ENCODE data around the gene DOC2B. TPM values are rescaled to one million over a fixed set of nuclear protein-coding genes. Genes with fewer than 3 reads are reported as not detected.
"Not testable (repeated sequence)": the region's sequence is repeated elsewhere in the genome, so short reads cannot be mapped to it uniquely, and the experiment has no call there.

DOC2B gene
- total RNA-seq, 2 donors from 2014 or later = 2.0 to 2.2 TPM

DNA sequence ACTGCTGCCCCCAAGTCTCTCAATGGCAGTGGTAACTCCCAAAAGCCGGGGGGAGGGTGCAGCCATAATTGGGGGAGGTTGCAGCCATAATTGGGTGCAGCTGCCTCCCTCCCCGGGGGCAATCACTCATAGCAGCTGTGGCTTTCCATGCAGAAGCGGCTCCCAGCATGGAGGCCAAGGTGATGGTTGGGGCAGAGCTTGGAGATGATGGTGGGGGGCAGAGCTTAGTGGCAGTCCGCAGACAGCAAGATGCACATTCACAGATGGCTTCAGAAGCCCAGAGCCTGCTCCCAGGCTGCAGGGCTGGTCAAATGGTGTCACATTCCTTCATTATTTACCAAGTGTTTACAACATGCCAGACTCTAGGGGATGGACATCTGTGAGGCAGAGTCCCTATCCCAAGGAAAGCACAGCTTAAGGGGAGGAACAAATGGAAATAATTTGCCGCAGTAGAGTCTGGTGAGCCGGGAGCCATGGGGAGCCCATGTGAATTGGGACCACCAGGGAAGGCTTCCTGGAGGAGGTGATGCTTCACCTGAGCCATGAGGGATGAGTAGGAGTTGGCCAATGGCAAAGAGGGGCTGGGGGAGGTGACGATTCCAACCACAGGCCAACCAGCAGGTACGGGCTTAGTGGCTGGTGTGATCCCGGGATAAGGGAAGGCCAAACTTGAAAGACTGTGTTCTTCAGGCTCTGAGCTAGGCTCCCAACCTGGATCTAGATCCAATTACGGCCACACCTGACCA, 8.1 kb downstream of the DOC2B start:
- ATAC-seq (no peak), DNase-seq (no peak)
- intact Hi-C loops (cut with DNase I, micrococcal nuclease) = no loop called here

DNA sequence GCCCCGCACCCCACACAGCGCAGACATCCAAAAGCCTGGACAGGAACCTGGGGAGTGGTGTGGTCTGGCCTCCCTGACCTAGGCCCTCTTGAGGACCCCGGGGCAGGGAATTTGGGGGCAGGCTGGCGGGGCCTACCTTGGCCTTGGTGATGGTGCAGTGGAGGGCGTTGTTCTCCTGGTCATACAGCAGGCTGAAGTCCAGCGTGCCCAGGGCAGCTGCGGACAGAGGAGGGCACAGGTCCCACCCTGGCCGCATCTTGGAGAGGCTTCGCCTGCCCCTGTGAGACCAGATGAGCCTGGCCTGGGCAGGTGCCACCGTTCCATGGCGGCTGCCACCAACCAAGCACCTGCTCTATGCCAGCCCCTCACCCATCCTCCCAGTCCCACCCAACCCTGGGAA, 9.0 kb downstream of the DOC2B start:
- no peak for ATAC-seq
- intact Hi-C loops (cut with DNase I, micrococcal nuclease) = no loop called here
- no peak for DNase-seq

DNA sequence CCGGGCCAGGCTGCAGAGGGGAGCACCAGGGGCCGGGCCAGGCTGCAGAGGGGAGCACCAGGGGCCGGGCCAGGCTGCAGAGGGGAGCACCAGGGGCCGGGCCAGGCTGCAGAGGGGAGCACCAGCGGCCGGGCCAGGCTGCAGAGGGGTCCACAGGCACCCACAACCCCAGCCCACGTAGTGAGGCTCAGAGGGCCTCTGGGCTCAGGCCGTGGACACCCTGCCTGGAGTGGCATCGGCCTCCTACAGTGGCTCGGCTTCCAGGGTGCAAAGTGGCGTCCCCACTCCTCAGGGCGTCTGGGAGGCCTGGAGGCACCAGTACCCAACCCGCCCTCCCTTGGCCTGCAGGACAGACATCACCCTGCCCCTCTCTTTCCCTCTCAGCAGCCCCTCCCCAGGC, 9.6 kb downstream of the DOC2B start:
- intact Hi-C loops (cut with DNase I, micrococcal nuclease) = no loop called here
- ATAC-seq = no peak
- DNase-seq = no peak

DNA sequence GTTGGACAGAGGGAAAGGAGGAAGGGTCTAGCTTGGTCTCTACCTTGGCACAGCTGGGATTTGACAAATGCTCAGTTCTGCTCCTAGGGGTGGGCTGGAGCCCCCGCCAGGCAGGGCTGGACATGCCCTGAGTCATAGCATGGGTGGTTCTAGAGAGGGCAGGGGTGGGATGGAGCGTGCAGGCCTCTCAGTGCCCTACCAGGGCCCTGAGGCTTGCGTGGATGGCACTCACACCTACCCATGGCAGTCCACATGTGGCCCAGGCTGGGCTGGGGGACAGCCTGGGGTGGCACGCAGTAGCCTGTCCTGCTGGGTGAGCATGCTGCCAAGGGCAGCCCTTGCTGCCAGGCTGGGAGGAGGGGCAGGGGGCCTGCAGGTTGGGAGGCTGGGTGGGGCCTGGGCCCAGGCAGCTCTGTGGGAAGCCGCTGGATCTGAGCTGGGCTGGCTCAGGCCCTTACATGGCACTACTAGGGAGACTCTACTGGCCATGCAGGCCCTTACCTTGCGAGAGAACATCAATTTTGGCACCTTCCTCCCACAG, 11.2 kb downstream of the DOC2B start:
- ATAC-seq (no peak), DNase-seq (no peak)
- intact Hi-C loops (cut with DNase I, micrococcal nuclease) = no loop called here

DNA sequence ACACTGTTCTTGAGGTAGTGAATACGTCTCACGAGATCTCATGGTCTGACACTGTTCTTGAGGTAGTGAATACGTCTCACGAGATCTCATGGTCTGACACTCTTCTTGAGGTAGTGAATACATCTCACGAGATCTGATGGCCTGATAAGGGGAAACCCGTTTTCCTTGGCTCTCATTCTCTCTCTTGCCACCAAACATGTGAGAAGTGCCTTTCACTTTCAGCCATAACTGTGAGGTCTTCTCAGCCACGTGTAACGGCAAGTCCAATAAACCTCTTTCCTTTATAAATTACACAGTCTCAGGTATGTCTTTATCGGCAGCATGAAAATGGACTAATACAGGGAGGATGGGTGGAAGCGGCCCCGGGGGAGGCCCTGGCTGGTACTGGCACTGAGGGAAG, 12.8 kb downstream of the DOC2B start:
- ATAC-seq; DNase-seq; intact Hi-C loops (cut with DNase I, micrococcal nuclease): not testable (repeated sequence)

DNA sequence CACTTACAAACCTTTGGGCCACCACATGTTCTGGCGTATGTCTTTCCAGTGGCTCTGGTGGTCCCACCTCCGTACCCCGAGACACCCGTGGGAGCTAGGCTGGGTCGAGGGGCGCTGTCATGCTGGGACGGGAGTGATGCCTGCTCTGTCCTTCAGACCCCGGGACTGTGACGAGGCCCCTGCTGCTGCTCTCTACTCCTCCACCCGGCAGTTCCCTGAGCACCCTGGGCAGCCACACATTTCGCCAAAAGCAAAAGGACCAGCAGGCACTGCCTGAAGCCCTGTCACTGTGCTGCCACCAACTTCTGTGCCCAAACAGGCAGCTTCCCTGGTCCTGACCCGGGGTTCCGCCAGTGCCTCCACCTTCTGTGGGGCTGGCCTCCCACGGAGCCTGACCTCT, 15.5 kb downstream of the DOC2B start:
- intact Hi-C loops (cut with DNase I, micrococcal nuclease) = no loop called here
- no peak for ATAC-seq
- DNase-seq = no peak

DNA sequence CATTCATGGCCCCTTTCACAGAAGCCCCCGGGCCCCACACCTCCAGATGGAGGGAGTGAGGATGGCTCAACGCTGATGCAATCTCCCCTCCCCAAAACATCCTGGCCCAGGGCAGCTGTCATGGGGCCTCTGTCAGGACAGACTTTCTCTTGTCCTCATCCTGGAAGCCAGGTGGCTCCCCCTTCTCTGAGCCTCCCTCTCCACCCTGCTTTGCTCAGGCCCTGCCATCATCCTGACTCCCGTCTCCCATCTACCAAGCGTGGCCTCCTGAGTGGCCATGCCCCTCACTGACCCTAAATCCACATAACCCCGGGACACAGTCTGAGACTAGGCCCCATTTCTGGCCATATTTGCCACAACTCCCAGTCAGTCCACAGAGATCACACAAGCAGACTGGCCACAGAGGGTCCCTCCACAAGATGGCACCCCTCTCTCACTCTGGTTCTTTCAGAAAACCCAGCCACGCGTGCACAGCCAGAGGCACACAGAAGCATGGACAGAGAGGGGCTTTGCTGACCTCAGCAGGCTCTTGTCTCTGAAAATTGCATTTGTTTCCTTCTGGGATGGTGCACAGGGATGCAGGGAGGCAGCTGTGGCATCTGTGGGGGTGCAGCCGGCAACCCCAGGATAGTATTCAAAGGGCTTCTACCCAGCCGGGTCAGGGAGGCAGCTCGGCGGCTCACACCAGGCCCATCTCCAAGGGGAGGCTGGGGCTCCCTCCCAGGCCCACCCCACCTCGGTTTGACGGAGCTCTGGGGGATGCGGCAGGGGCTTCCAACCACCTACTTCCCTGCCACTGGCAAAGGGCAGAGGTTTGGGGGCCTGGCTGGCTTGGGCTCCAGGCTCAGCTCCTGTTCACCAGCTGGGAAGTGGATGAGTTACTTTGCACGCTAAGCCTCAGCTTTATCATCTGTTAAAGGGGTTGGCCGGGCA, 16.9 kb downstream of the DOC2B start:
- peak in 1 of 2 donors; percentile 35 for DNase-seq
- intact Hi-C loops (cut with DNase I, micrococcal nuclease) = no loop called here
- ATAC-seq = peak; percentile 64

- intact Hi-C loops (cut with DNase I, micrococcal nuclease) = no loop called here
- ATAC-seq (no peak), DNase-seq (no peak)
Measured at GRCh38 chr17:163514-164098, 17.8 kb downstream of the DOC2B start.

DNA sequence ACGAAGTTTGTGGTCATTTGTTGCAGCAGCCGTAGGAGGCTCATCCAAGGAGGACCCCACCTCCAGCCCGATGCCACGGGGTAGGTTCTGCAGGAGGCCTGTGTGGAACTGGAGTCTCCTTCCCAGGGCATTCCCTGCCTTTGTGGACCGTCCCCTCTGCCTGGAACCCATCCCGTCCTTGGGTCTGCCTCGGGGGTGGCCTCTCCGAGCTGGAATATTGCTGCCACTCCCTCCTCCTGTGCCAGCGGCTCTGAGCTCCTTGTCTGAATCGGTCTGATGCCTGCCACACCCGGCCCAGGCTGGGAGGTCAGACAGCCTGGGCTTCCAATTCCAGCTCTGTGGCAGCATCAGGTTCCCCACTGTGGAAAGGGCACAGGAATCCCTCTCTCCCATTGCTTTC, 18.8 kb downstream of the DOC2B start:
- intact Hi-C loops (cut with DNase I, micrococcal nuclease) = no loop called here
- ATAC-seq (no peak), DNase-seq (no peak)

DNA sequence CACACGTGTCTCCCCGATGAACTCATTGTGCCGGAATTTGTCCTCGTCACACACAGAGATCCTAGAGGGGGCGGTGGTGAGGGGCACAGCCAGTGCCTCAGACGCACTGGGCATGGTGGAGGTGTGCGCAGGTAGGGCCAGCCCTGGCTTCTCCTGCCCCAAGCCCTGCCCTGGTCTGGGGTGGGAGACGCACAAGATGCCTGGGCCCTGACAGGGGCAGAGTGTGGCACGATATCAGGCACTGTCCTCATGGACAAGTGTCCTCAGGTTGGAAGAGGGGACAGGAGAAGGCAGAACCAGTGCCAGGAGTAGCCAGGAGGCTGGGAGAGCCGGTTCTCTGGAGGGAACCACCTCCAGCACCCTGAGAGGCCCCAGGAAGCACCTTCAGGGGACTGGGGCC, 20.0 kb downstream of the DOC2B start:
- ATAC-seq (no peak), DNase-seq (no peak)
- intact Hi-C loops (cut with DNase I, micrococcal nuclease) = no loop called here

DNA sequence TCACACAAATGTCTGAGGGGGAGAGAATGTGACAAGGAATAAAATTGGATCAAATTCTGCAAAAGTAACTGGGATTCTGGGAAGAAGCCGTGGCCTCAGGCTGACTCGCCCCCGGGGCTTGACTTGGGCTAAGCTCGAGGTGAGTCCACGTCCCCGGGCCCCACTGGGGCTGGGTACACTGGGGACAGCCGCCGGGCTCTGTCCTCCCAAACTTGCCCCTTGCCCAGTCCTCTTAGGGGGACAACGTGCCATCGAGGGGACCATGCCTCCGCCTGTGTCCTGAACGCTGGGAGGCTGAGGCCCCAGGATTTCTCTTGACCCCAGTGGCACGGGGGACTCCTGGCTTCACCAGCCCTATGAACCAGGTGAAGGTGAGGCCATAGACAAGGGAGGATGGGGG, 21.1 kb downstream of the DOC2B start:
- intact Hi-C loops (cut with DNase I, micrococcal nuclease) = no loop called here
- DNase-seq (no peak), ATAC-seq (no peak)

GRCh38 chr17:159609-160008, 21.8 kb downstream of the DOC2B start:
- intact Hi-C loops (cut with DNase I, micrococcal nuclease) = no loop called here
- ATAC-seq (no peak), DNase-seq (no peak)

- no peak for ATAC-seq
- intact Hi-C loops (cut with DNase I, micrococcal nuclease) = no loop called here
- DNase-seq = no peak
Measured at GRCh38 chr17:158379-158778, 23.1 kb downstream of the DOC2B start.

DNA sequence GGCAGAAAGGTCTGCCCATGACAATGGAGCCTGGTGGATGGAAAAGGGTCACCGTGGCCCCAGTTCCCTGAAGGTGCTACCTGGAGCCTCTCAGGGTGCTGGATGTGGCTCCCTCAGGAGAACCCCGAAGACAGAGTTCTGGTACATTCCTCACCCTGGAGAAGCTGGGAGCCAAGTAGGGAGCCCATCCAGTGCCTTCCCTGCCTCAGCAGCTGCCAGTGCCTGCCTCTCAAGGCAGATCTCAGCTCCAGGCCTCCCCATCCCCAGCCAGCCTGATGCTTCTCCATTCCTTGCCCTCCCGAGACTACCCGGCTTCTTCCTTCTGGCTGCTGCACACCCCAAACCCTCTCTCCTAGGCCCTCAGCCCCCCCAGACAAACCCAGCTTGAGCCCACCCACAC, 23.5 kb downstream of the DOC2B start:
- intact Hi-C loops (cut with DNase I, micrococcal nuclease) = no loop called here
- DNase-seq (no peak), ATAC-seq (no peak)

DNA sequence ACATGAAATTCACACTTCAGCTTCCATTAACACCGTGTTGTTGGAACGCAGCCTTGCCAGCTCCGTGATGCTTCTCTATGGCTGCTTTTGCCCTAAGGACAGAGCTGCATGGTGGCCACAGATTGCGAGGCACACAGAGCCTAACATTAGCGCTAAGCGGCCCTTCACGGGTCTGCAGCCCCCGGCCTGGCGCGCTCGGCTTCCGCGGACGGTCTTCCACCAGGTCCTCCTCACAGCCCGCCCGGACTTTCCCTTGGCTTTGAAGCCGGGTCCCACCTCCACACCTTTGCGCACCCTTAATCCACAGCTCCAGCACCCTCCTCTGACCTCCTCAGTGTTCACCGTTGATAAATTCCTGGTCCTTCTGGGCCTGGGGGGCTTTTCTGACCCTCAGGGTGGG, 24.5 kb downstream of the DOC2B start:
- DNase-seq (no peak), ATAC-seq (no peak)

GRCh38 chr17:156094-156621, 25.3 kb downstream of the DOC2B start:
- intact Hi-C loops (cut with DNase I, micrococcal nuclease) = no loop called here
- DNase-seq = no peak
- no peak for ATAC-seq

More for the DNA sequence above, 24.5 kb downstream of the DOC2B start:
- intact Hi-C loops (cut with DNase I, micrococcal nuclease) = no loop called here

DNA sequence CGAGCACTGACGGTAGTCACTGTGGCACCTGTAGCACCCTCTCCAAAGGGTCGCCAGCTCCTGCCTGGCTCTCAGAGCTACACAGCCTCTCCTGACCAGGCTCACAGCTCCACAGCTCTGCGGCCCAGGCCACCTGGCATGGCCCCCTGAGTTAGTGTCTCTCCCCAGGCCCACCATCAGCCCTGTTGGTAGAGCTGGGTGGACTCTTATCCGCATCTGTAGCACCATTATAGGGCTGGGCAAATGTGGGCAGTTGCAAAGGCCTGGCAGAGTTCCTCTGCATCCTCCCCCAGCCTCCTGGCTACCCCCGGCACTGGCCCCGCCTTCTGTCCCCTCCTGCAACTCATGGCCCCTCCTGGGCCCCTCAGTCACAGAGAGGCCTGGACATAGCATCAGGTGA, 25.9 kb downstream of the DOC2B start:
- DNase-seq = no peak
- intact Hi-C loops (cut with DNase I, micrococcal nuclease) = no loop called here
- no peak for ATAC-seq

- no peak for ATAC-seq
- peak in 1 of 2 donors; percentile 5 for DNase-seq
- intact Hi-C loops (cut with DNase I, micrococcal nuclease) = no loop called here
Measured at GRCh38 chr17:153851-154250, 27.6 kb downstream of the DOC2B start.

GRCh38 chr17:152860-153420, 28.5 kb downstream of the DOC2B start:
- ATAC-seq = no peak
- intact Hi-C loops (cut with DNase I, micrococcal nuclease) = no loop called here

More at GRCh38 chr17:152860-153420, 28.5 kb downstream of the DOC2B start:
- peak in 1 of 2 donors; percentile 11 for DNase-seq
